A549 (cell line): ENCODE data around the gene DNAJC28. TPM values are rescaled to one million over a fixed set of nuclear protein-coding genes. Genes with fewer than 3 reads are reported as not detected.
"Not testable (repeated sequence)": the region's sequence is repeated elsewhere in the genome, so short reads cannot be mapped to it uniquely, and the experiment has no call there.

Source experiments
- ATAC-seq, 2 experiments: fragments of 200-7000 bp in 1 of 2; fragments of >200 bp in 1 of 2; cut with Nextera tagmentation in 1 of 2; cut with Tn5 transposase in 1 of 2; 3 replicates each; pipeline versions ENCODE4 v1.8.0 to v1.9.1; 2018 to 2020; ENCODE audit warnings: mild to moderate bottlenecking in 1 of 2, moderate library complexity in 1 of 2
- CTCF ChIA-PET: fragments of 300-600 bp; sonication (Branson Sonifier 250); formaldehyde crosslinking; extraction: SDS; loops from one replicate; lab custom pipeline; 2021; ENCODE audit warnings: antibody characterized with exemption, inconsistent platforms; lab: Yijun Ruan, JAX
- POLR2A ChIA-PET: fragments of 350-600 bp; formaldehyde crosslinking; extraction: SDS; loops from one replicate; lab custom pipeline; 2021; ENCODE audit warnings: antibody characterized with exemption, inconsistent platforms; lab: Yijun Ruan, JAX
- DNase-seq, 2 experiments: peaks; one replicate each; pipeline versions ENCODE4 v3.0.0 to v3.0.0-alpha.2; 2011 to 2016; ENCODE audit warnings: low read depth in 1 of 2, low spot score in 1 of 2
- FAIRE-seq: peaks from 2 replicates; lab custom pipeline; 2011; peaks lifted over from hg19 to GRCh38; lab: Jason Lieb, UNC
- H3K27ac ChIP-seq, 2 experiments: fragments of >200 bp; sonication (Bioruptor Twin); formaldehyde crosslinking; 3 replicates each; pipeline ENCODE4 v1.5.1; 2016 to 2017
- H3K4me1 ChIP-seq: fragments of >200 bp; sonication (Bioruptor Twin); formaldehyde crosslinking; 3 replicates; pipeline ENCODE4 v1.6.1; 2016
- H3K4me2 ChIP-seq: fragments of >200 bp; sonication (Bioruptor Twin); formaldehyde crosslinking; 3 replicates; pipeline ENCODE4 v1.6.1; 2016
- H3K4me3 ChIP-seq: fragments of >200 bp; sonication (Bioruptor Twin); formaldehyde crosslinking; 3 replicates; pipeline ENCODE4 v1.5.1; 2016
- H3K9me3 ChIP-seq: fragments of >200 bp; sonication (Bioruptor Twin); formaldehyde crosslinking; 3 replicates; pipeline ENCODE4 v1.6.1; 2016
- BCL3 ChIP-seq: fragments of >200 bp; sonication (Bioruptor Twin); formaldehyde crosslinking; IDR thresholded peaks from 3 replicates; pipeline ENCODE4 v1.6.1; 2016
- EHF ChIP-seq: fragments of 250-450 bp; sonication (Bioruptor Pico); IDR thresholded peaks from 2 replicates; pipeline ENCODE4 v1.5.0; 2020; ENCODE audit warnings: mild to moderate bottlenecking
- EP300 ChIP-seq, 2 experiments: fragments of >200 bp; sonication (Bioruptor Twin); formaldehyde crosslinking; IDR thresholded peaks; 2 replicates in 1 of 2; 3 replicates in 1 of 2; pipeline ENCODE4 v1.6.1; 2016 to 2017
- FOSB ChIP-seq: fragments of 250-450 bp; sonication (Bioruptor Pico); IDR thresholded peaks from 2 replicates; pipeline ENCODE4 v1.5.0; 2020; ENCODE audit warnings: mild to moderate bottlenecking, moderate library complexity
- GATA3 ChIP-seq: IDR thresholded peaks from 2 replicates; pipeline ENCODE4 v1.6.1; 2012; ENCODE audit warnings: borderline replicate concordance
- HEYL ChIP-seq: fragments of 250-450 bp; sonication (Bioruptor Pico); IDR thresholded peaks from 2 replicates; pipeline ENCODE4 v1.8.0; 2021; ENCODE audit warnings: mild to moderate bottlenecking, moderate library complexity
- HMGXB4 ChIP-seq: fragments of 250-450 bp; sonication (Bioruptor Pico); IDR thresholded peaks from 2 replicates; pipeline ENCODE4 v1.5.0; 2021; ENCODE audit warnings: mild to moderate bottlenecking, moderate library complexity, borderline replicate concordance
- HOXB5 ChIP-seq: fragments of 250-450 bp; sonication (Bioruptor Pico); IDR thresholded peaks from 2 replicates; pipeline ENCODE4 v1.5.0; 2020; ENCODE audit warnings: mild to moderate bottlenecking, moderate library complexity
- JUNB ChIP-seq: fragments of >200 bp; sonication (Bioruptor Twin); formaldehyde crosslinking; IDR thresholded peaks from 2 replicates; pipeline ENCODE4 v1.6.1; 2016
- KDM5A ChIP-seq: fragments of 200-600 bp; sonication (generic); IDR thresholded peaks from 2 replicates; pipeline ENCODE4 v1.6.1; 2016; ENCODE audit warnings: antibody characterized with exemption, mild to moderate bottlenecking
- NR3C1 ChIP-seq: fragments of >200 bp; sonication (Bioruptor Twin); formaldehyde crosslinking; IDR thresholded peaks from 3 replicates; pipeline ENCODE4 v1.6.1; 2017
- PHF8 ChIP-seq: fragments of 200-600 bp; sonication (generic); IDR thresholded peaks from 2 replicates; pipeline ENCODE4 v1.6.1; 2016; ENCODE audit warnings: low read depth, mild to moderate bottlenecking, antibody characterized with exemption, moderate library complexity, borderline replicate concordance
- POLR2A ChIP-seq: IDR thresholded peaks from 2 replicates; pipeline ENCODE4 v1.6.1; 2012; ENCODE audit warnings: mild to moderate bottlenecking, low read length
- POLR2AphosphoS2 ChIP-seq: conservative IDR thresholded peaks from 2 replicates; pipeline ENCODE4 v1.6.1; 2012; ENCODE audit warnings: low read length, improper control_type of control experiment, inconsistent platforms
- RCOR1 ChIP-seq: fragments of 150-350 bp; IDR thresholded peaks from 2 replicates; pipeline ENCODE4 v1.6.1; 2014; ENCODE audit warnings: antibody characterized with exemption, low read length, low read depth
- RNF2 ChIP-seq: fragments of 200-600 bp; sonication (generic); IDR thresholded peaks from 2 replicates; pipeline ENCODE4 v1.6.1; 2016; ENCODE audit warnings: low read depth, mild to moderate bottlenecking, antibody characterized with exemption, moderate library complexity, borderline replicate concordance
- SREBF2 ChIP-seq: fragments of 450-650 bp; IDR thresholded peaks from 2 replicates; pipeline ENCODE4 v1.6.1; 2014; ENCODE audit warnings: mild to moderate bottlenecking, moderate library complexity
- TP53 ChIP-seq: fragments of 250-450 bp; sonication (Bioruptor Pico); IDR thresholded peaks from 2 replicates; pipeline ENCODE4 v1.5.0; 2021; ENCODE audit warnings: mild to moderate bottlenecking, moderate library complexity
- USF2 ChIP-seq: fragments of 450-650 bp; IDR thresholded peaks from 2 replicates; pipeline ENCODE4 v1.6.1; 2014; ENCODE audit warnings: antibody characterized with exemption
- ZC3H11A ChIP-seq: fragments of 450-650 bp; IDR thresholded peaks from 2 replicates; pipeline ENCODE4 v1.6.1; 2014; ENCODE audit warnings: antibody characterized with exemption, mild to moderate bottlenecking
- ZSCAN20 ChIP-seq: fragments of 250-450 bp; sonication (Bioruptor Pico); IDR thresholded peaks from 2 replicates; pipeline ENCODE4 v1.8.0; 2022; ENCODE audit warnings: mild to moderate bottlenecking, moderate library complexity
- WGBS: methylation state at CpG from one replicate; pipeline ENCODE4 v1.1.6; 2017; ENCODE audit errors: missing lambda C conversion rate; 5-methylcytosine and 5-hydroxymethylcytosine counted together
- polyA plus RNA-seq, 4 experiments: library from polyadenylated mRNA; depleted of rRNA in 3 of 4; stranded (reverse); fragments of >200 nt; fragmentation: RNase III in 1 of 4; extraction: RNeasy Plus Mini Kit Qiagen cat#74134 plus additional on column Dnase treatment in 1 of 4; gene quantifications; 2 replicates in 3 of 4; 3 replicates in 1 of 4; pipeline ENCODE4 v1.2.3, GENCODE V29; 2011 to 2017

DNAJC28 gene
- polyA plus RNA-seq, 2 of the 4 experiments (the other 2 are of a cell fraction): 1.0 to 1.1 TPM

GRCh38 chr21:33511639-33512038 lies 20.1 kb upstream of the DNAJC28 start:
- WGBS: over 99% methylated on average over 4 of the region's 4 CpGs
- H3K27ac ChIP-seq: no peak overlapping the region
- ChIA-PET CTCF (interaction anchor here (0.6 kb wide), 1 partner anchor 38 kb away, joined by 3 read pairs; no protein-coding TSS in a partner anchor), POLR2A (no interaction called here)
- no peaks in the 10 kb centered on the region for H3K9me3 ChIP-seq
- FAIRE-seq (no peak), ATAC-seq (no peak), DNase-seq (no peak)
- H3K4me1 ChIP-seq: no peaks in the 10 kb centered on the region
- TF ChIP-seq ZSCAN20 (no peak), SREBF2 (no peak), HOXB5 (CRISPR knock-in tag) (no peak), RNF2 (no peak), USF2 (no peak), ZC3H11A (no peak), HEYL (CRISPR knock-in tag) (no peak)
- H3K4me3 ChIP-seq: no peak overlapping the region
- H3K4me2 ChIP-seq: no peak overlapping the region

- Histone ChIP-seq H3K9me3 (no peaks in the 10 kb centered on the region), H3K4me2 (no peak overlapping the region), H3K4me1 (no peaks in the 10 kb centered on the region), H3K4me3 (no peak overlapping the region)
- WGBS: 95% methylated on average over 8 of the region's 8 CpGs
- FAIRE-seq (no peak), ATAC-seq (no peak), DNase-seq (no peak)
- CTCF ChIA-PET: no interaction called here
- POLR2A ChIA-PET: no interaction called here
- TF ChIP-seq RNF2 (no peak), EP300 (IDR thresholded peaks at IDR 0.05) (no peak), GATA3 (no peak), PHF8 (no peak), BCL3 (no peak), NR3C1 (no peak), JUNB (no peak), SREBF2 (no peak), EHF (CRISPR knock-in tag) (no peak), HMGXB4 (CRISPR knock-in tag) (no peak), RCOR1 (no peak), HOXB5 (CRISPR knock-in tag) (no peak), FOSB (no peak), POLR2A (no peak), TP53 (CRISPR knock-in tag) (no peak), KDM5A (no peak), POLR2AphosphoS2 (no peak), ZSCAN20 (no peak)
- TF ChIP-seq, all 56 proteins: peak for 0
- H3K27ac ChIP-seq: no peak overlapping the region
Measured at GRCh38 chr21:33510826-33511225, 19.3 kb upstream of the DNAJC28 start.

- H3K27ac ChIP-seq, H3K9me3 ChIP-seq, POLR2A ChIA-PET, DNase-seq, H3K4me3 ChIP-seq, FAIRE-seq, ATAC-seq, H3K4me1 ChIP-seq, H3K4me2 ChIP-seq: not testable (repeated sequence)
- CTCF ChIA-PET: interaction anchor here (1.4 kb wide), 1 partner anchor 27 kb away, joined by 4 read pairs; the partner anchor contains the start of gene TMEM50B
- WGBS: 96% methylated on average over 1 of the region's 1 CpG
Measured at GRCh38 chr21:33507003-33507402, 15.5 kb upstream of the DNAJC28 start.
